ENCODE results near the gene BOC.

Gene BOC

GRCh38 chr3:113271189-113271588 is 59.8 kb downstream of the BOC start:
- no peak for DNase-seq

DNA sequence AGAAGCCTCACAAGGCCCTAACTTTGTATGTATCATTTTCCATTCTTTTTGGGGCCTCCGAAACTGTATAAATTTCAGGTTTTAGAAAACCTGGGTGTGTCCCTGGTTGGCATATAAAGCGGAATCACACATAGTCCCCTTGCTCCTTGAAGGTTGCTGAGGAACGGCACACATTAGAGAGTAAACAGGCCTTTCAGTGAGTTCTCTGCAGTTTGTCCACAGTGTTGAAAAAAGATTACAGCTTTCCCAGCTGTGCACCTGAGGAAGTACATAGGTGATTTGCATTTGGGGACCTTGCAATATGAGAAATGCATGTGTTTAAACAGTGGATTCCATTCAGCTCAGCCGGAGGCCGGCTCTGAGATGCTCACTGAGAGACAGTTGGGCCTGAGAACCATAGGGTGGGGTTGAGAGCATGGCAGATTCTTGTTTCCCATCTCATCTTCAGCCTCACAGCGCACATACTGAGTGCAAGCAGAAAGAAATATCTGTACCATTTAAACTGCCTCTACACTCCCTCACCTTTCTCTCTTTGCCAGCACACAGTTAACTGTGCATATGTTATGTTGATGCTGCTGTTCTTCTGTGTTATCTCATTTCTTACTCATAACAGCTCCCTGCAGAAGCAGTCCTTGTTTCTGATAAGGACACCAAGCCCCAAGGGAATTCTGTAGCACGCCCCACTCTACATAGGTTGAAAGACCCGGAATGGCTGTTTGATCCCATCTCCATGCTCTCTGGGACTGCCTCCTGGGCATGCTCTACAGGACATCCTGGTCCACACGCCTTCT is 60.4 kb downstream of the BOC start:
- DNase-seq: no peak

GRCh38 chr3:113272385-113272779 is 61.0 kb downstream of the BOC start:
- no peak for DNase-seq

- no peak for DNase-seq
These were observed 61.7 kb downstream of the BOC start for GRCh38 chr3:113273011-113273410.

DNA sequence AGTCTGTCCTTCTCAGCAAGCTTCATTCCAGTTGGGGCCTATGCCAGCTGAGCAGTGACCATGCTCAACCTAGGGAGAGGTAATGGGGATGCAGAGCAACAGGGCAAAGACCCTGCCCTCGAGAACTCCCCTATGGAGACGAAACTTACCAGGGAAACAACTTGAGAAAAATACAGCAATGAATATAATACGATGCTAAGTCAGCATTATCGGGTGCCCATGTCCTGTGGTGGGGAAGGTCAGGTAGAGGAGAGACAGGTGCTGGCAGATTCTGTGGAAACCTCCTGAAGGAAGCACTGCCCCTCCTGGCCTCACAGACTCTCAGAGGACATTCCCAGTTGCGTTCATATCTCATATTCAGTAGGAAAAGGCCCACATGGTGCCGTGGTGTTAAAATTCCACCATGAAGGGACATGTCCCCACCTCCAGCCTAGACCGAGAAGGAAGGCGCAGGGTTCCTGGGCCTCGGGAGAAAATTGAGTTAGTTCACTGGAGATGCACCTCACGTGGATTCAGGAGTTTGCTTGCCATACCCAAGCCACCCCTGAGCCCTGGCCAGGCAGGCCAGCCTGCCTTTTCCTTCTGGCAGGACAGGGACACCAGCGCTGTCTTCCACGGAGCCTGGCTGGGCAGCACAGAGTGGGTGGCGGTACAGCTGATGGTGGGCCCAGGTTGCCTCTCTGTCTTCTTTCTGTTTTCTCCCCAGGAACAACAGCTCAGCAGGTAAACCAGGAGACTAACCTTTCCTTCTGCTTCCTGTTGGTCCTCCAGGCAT is 62.4 kb downstream of the BOC start:
- DNase-seq: no peak

GRCh38 chr3:113274425-113275257 is 63.3 kb downstream of the BOC start:
- no peak for DNase-seq

- no peak for DNase-seq
These were observed 63.9 kb downstream of the BOC start for GRCh38 chr3:113275258-113275556.

DNA sequence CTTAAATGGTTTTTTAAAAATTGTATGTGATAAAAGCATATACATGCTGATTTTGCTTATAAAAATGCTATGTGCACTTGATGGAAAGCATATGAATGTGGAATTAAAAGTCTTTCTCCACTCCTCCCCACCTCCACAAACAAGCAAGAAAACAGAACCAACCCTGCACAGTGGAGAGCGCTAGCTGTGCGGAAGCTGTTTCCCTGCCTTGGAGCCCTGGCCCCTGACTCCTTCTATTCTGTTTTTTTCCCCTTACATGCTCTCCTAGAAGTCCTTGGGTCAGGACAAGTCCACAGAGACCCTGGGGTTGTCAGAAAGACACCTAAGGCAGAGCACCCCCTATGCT is 64.2 kb downstream of the BOC start:
- DNase-seq: no peak

DNA sequence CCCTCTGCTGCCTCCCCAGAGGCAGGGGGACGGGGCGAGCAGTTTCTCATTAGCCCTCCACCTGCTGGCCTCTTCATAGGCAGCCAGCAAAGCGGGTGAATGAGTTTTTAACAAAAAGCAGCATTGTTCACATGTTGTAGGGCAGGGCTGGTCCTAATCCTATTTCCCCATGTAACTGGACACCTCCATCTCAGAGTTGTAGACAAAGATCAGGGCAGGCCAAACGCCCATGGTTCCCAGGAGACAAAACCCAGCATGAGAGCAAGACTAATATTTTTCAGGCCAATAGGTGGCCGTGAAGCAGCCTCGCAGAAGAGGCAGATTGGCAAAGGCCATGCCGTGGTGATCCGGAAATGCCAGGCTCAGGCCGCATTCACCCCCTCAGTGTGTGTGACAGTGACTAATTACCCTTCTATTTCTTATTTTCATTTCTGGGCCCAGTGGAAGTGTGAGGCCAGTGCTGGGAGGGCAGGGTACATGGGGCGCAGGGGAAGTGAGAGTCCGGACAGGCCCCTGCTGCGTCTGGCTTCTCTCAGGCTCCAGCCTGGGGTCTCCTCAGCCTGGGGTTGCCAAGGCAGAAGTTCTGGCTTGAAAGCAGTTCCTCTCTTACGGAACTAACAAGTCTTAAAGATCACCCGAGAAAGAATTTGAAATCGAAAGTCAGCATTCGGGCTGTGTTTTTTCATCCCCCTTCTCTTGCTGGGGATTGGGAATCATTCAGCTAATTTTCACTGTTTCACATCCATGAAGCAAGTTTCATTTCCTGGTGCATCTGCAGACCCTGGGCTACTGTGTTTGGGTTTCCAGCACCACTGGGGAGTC is 64.8 kb downstream of the BOC start:
- no peak for DNase-seq

DNA sequence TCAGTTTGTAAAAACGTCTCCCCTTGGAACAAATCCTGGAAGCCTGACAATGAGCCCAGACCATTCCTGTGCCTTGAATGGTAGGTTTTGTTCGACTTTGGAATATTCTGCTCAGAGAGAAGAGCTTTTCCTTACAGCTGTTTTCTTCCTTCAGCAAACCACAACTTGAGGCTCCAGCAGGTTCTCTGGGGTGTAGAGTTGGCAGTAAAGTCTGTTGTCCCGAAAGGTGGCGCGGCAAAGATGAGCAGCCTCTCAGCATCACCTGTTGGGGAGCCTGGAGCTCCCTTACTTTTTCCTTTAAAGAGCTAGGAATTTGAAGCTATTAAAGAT is 65.4 kb downstream of the BOC start:
- DNase-seq: no peak

DNA sequence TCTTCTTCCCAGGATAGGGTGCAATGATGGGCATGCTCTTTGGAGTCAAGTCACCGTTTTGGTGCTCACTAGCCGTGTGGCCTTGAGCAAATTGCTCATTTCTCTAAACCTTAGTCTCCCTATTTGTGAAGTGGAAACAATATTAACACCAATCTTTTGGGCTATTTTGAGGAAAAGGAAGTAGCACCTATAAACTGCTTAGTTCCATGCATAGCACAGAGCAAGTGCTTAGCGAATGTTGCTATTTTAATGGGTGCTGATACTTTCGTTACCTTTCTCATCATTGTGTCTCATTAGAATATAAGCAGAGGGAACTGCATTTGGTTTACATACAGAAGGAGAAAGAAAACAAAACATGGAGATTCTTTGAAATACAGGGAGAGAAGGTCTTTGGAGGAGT is 66.1 kb downstream of the BOC start:
- DNase-seq: no peak

DNA sequence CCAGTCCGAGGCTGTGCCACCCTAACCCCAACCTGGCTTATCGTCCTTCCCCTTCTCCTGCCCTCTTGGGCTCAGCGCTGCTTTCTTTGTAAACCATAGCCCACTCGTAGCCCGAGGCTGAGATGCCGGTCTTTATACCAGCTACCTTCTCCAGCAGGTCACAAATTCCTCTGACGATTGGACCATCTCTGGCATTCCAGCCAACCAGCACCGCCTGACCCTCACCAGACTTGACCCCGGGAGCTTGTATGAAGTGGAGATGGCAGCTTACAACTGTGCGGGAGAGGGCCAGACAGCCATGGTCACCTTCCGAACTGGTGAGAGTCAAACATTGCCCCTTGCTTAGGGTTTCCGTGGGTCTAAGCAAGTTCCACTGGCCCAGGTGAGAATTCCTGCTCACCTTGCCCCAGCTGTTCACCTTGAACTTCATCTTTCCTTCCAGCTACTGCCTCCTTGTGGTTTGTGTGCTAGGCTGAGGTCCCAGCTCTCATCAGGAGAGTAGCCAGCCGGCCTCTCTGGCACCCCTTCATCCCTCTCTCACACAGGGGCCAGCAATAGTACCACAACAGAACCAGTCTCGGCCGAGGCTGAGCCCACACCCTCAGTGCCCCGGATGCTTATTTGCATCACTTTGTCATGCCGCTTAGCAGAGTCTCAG is 66.7 kb downstream of the BOC start:
- DNase-seq: no peak

GRCh38 chr3:113278599-113278955 is 67.2 kb downstream of the BOC start:
- DNase-seq: no peak

DNA sequence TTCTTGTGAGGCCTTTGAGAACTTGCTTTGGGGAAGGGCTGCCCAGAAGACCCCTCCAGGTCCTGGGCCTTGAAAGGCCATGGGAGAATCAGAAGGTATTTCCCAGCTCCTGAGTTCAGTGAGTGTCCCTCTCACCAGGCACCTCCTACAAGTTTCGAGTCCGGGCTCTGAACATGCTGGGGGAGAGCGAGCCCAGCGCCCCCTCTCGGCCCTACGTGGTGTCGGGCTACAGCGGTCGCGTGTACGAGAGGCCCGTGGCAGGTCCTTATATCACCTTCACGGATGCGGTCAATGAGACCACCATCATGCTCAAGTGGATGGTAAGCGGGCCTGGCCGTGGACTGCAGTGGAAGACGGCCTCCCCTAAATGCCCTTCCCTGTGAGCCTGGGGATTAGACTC is 68.3 kb downstream of the BOC start:
- DNase-seq: no peak

GRCh38 chr3:113283306-113283705 is 71.9 kb downstream of the BOC start:
- no peak for DNase-seq

DNA sequence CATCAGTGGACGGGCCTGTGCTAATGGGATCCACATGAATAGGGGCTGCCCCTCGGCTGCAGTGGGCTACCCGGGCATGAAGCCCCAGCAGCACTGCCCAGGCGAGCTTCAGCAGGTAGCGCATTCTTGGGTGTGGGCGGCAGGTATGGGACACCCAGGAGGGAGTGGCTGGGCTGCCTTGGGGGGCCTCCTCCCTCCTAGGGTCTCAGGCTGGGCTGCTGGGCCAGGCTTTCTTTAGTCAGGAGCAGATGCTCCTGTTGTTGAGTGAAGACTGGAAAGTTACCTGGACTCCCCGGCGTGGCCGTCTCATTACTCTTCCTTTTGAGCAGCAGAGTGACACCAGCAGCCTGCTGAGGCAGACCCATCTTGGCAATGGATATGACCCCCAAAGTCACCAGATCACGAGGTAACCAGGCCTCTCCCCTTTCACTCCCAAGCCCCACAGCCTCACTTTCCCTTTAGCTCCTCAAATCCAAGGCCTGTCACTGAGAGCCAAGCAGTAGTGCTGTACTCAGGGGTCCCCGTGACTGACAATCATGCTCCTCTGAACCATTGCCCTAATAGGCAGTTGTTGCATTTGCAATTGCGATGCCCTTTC is 73.2 kb downstream of the BOC start:
- DNase-seq: no peak

GRCh38 chr3:113285226-113285625 is 73.9 kb downstream of the BOC start:
- DNase-seq: no peak

DNA sequence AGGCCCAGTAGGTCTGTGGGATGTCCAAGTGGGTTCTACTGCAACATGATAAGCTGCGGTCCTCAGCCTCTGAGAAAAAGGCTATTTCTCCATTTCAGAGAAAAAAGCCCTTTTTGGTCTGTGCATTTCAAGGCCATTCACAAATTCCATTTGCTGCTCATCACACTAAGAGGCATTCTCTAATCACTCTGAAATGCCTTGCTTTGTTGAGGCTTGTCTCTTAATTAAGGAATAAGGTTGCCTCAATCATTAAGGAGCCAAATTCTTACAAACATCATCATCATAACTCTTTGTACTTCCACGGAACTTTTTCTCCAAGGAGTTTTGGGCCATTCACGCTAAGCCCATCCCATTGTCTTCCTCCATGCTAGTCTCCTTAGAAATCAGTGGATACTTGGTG is 74.4 kb downstream of the BOC start:
- no peak for DNase-seq

- no peak for DNase-seq
These were observed 75.2 kb downstream of the BOC start for GRCh38 chr3:113286524-113286923.

DNA sequence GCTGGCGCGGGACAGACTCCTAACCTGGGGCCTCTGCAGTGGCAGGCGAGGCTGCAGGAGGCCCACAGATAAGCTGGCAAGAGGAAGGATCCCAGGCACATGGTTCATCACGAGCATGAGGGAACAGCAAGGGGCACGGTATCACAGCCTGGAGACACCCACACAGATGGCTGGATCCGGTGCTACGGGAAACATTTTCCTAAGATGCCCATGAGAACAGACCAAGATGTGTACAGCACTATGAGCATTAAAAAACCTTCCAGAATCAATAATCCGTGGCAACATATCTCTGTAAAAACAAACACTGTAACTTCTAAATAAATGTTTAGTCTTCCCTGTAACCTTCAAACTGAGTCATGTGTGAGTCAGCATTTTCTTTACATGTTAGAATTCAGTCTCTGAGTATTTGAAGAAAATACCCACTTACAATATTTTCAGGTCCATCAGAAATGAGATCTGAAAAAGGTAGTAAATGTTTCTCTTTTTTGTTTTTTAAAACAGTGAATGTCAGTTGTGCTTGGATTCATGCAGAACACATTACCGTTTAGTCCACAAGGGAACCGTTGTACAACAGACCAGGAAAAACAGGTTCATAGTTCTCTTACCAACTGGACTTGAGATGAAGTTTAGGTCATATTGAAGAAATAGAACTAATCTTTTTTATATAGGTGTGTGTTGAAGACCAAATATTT is 75.9 kb downstream of the BOC start:
- DNase-seq: no peak

- DNase-seq: peak; percentile 51
These were observed 76.7 kb downstream of the BOC start for GRCh38 chr3:113287803-113288648.

Measured in activated T-cell treated with anti-CD3 and anti-CD28 coated beads for 4 hours (primary cell).